Endothelial cell of umbilical vein (primary cell): ENCODE measurements around the gene POLE. TPM values are rescaled to one million over a fixed set of nuclear protein-coding genes. Genes with fewer than 3 reads are reported as not detected.

Source experiments
- BruUV-seq: library from RNA; stranded (reverse); fragments of 400-500 nt; replicated peaks from 2 replicates; lab custom pipeline; 2021; lab: Mats Ljungman, UMichigan
- CTCF ChIA-PET: fragments of 300-600, 350-600 bp; sonication (Branson Sonifier 250); formaldehyde crosslinking; loops from one replicate; lab custom pipeline; 2021; ENCODE audit warnings: antibody characterized with exemption, inconsistent platforms; lab: Charles Lee
- POLR2A ChIA-PET: fragments of 300-600, 350-600 bp; sonication (Branson Sonifier 250); formaldehyde crosslinking; loops from one replicate; lab custom pipeline; 2021; ENCODE audit warnings: antibody characterized with exemption, inconsistent platforms; lab: Charles Lee
- DNase-seq: peaks from one replicate; pipeline ENCODE4 v3.0.0-alpha.2; 2011; ENCODE audit warnings: low read depth, low spot score
- FAIRE-seq: peaks from 2 replicates; lab custom pipeline; 2011; peaks lifted over from hg19 to GRCh38; lab: Jason Lieb, UNC
- H2AFZ ChIP-seq: 2 replicates; pipeline ENCODE4 v1.6.0; 2012; ENCODE audit warnings: low read depth, low read length, control low read depth, inconsistent platforms
- H3K27ac ChIP-seq: 2 replicates; pipeline ENCODE4 v1.5.1; 2011; ENCODE audit warnings: low read depth, mild to moderate bottlenecking, control low read depth, low read length, moderate library complexity; ENCODE audit not compliant: insufficient read depth
- H3K27me3 ChIP-seq, 2 experiments: 2 replicates each; pipeline versions ENCODE4 v1.6.0 to v1.6.1; 2011; ENCODE audit warnings: low read length in 2 of 2, mixed read lengths in 1 of 2; ENCODE audit not compliant: control insufficient read depth in 2 of 2, insufficient read depth in 2 of 2
- H3K36me3 ChIP-seq, 2 experiments: 2 replicates in 1 of 2; 3 replicates in 1 of 2; pipeline ENCODE4 v1.5.1; 2011; ENCODE audit warnings: low read length in 2 of 2, mild to moderate bottlenecking in 1 of 2, moderate library complexity in 1 of 2; ENCODE audit not compliant: control insufficient read depth in 2 of 2, insufficient read depth in 2 of 2; ENCODE audit errors: extremely low read depth in 1 of 2
- H3K4me1 ChIP-seq: 3 replicates; pipeline ENCODE4 v1.5.1; 2011; ENCODE audit warnings: mild to moderate bottlenecking, low read length; ENCODE audit not compliant: control insufficient read depth, insufficient read depth; ENCODE audit errors: extremely low read depth
- H3K4me2 ChIP-seq: 2 replicates; pipeline ENCODE4 v1.6.1; 2011; ENCODE audit warnings: low read length, control low read depth, mixed read lengths; ENCODE audit not compliant: insufficient read depth
- H3K4me3 ChIP-seq, 3 experiments: fragments of 200-600 bp in 1 of 3; sonication (generic), shearing (Covaris generic) in 1 of 3; replicated peaks in 1 of 3; 2 replicates each; pipeline ENCODE4 v1.5.1; 2011 to 2016; ENCODE audit warnings: control low read depth in 3 of 3, low read length in 3 of 3, mild to moderate bottlenecking in 2 of 3, inconsistent platforms in 1 of 3, low read depth in 1 of 3, moderate library complexity in 1 of 3; ENCODE audit not compliant: insufficient read depth in 1 of 3
- H3K79me2 ChIP-seq: 2 replicates; pipeline ENCODE4 v1.6.0; 2012; ENCODE audit warnings: low read length, inconsistent platforms; ENCODE audit not compliant: control insufficient read depth, insufficient read depth
- H3K9ac ChIP-seq: replicated peaks from 2 replicates; pipeline ENCODE3; 2011; ENCODE audit warnings: low read length, control low read depth; ENCODE audit not compliant: insufficient read depth; ENCODE audit errors: extremely low read depth
- H3K9me1 ChIP-seq: replicated peaks from 3 replicates; pipeline ENCODE4 v1.6.0; 2011; ENCODE audit warnings: mild to moderate bottlenecking, low read length; ENCODE audit not compliant: control insufficient read depth, insufficient read depth; ENCODE audit errors: extremely low read depth
- H3K9me3 ChIP-seq: replicated peaks from 2 replicates; pipeline ENCODE4 v1.5.1; 2012; ENCODE audit warnings: low read length, inconsistent platforms; ENCODE audit not compliant: control insufficient read depth, insufficient read depth
- H4K20me1 ChIP-seq: replicated peaks from 2 replicates; pipeline ENCODE3; 2011; ENCODE audit warnings: mild to moderate bottlenecking, low read length; ENCODE audit not compliant: control insufficient read depth, insufficient read depth; ENCODE audit errors: extremely low read depth
- EZH2 ChIP-seq: IDR thresholded peaks from 2 replicates; pipeline ENCODE4 v1.6.1; 2012; ENCODE audit warnings: borderline replicate concordance, low read depth, mild to moderate bottlenecking, moderate library complexity, low read length, inconsistent platforms; ENCODE audit not compliant: severe bottlenecking
- FOS ChIP-seq: IDR thresholded peaks from 2 replicates; pipeline ENCODE4 v1.6.1; 2011; ENCODE audit warnings: mild to moderate bottlenecking, low read length, moderate library complexity, borderline replicate concordance; ENCODE audit not compliant: insufficient read depth
- GATA2 ChIP-seq: IDR thresholded peaks from 2 replicates; pipeline ENCODE4 v1.7.0; 2011; ENCODE audit warnings: low read depth, mild to moderate bottlenecking, moderate library complexity, mixed read lengths, low read length; ENCODE audit not compliant: insufficient read length, insufficient read depth
- JUN ChIP-seq: IDR thresholded peaks from 2 replicates; pipeline ENCODE4 v1.6.1; 2011; ENCODE audit warnings: borderline replicate concordance, low read depth; ENCODE audit not compliant: insufficient read length, insufficient read depth
- MYC ChIP-seq: IDR thresholded peaks from one replicate; pipeline ENCODE4 v1.6.1; 2011; ENCODE audit warnings: mild to moderate bottlenecking, low read depth, low read length
- POLR2A ChIP-seq: IDR thresholded peaks from 2 replicates; pipeline ENCODE4 v1.6.1; 2012; ENCODE audit warnings: low read depth, mild to moderate bottlenecking, control low read depth, low read length
- POLR2AphosphoS5 ChIP-seq: IDR thresholded peaks from 2 replicates; pipeline ENCODE4 v1.6.1; 2012; ENCODE audit warnings: low read depth, mild to moderate bottlenecking, control low read depth, low read length, moderate library complexity; ENCODE audit not compliant: insufficient read depth
- dilution Hi-C: fragments of 300-500 bp; cut with MboI; formaldehyde crosslinking; loops from one replicate; pipeline ENCODE4 v1.15.0; 2019; ENCODE audit warnings: low sequenced_read_pairs; ENCODE audit not compliant: extremely low pct_ligation_motif_present
- intact Hi-C: fragments of 100-400 bp; cut with micrococcal nuclease; formaldehyde crosslinking; loops from one replicate; pipeline ENCODE4 v1.10.0; 2022
- polyA plus RNA-seq, 4 experiments: library from polyadenylated mRNA; depleted of rRNA in 3 of 4; stranded (reverse) in 3 of 4; unstranded in 1 of 4; fragments of >200 nt; gene quantifications; 2 replicates each; pipeline versions ENCODE4 v1.2.1 to v1.2.3, GENCODE V29; 2011 to 2012; ENCODE audit warnings: missing spikeins in 1 of 4
- total RNA-seq: library from RNA; stranded (reverse); gene quantifications from 2 replicates; pipeline ENCODE4 v1.2.3, GENCODE V29; 2021
- TF ChIP-seq, protein P1 (sequence below), 2 donors: IDR thresholded peaks; 1 replicate in 1 of 2; 2 replicates in 1 of 2; pipeline ENCODE4 v1.5.1; 2011; ENCODE audit warnings: low read length in 2 of 2, mild to moderate bottlenecking in 2 of 2, moderate library complexity in 2 of 2, control low read depth in 1 of 2, inconsistent platforms in 1 of 2, low read depth in 1 of 2; ENCODE audit not compliant: insufficient read depth in 1 of 2; ENCODE audit errors: extremely low read depth in 1 of 2
- TF ChIP-seq, protein P2 (sequence below): IDR thresholded peaks from 2 replicates; pipeline ENCODE4 v1.6.1; 2011; ENCODE audit not compliant: insufficient read depth, insufficient read length

Gene POLE
- total and polyA plus RNA-seq, 2 donors (not counting 3 experiments of a cell fraction or from before 2014, with no cell fraction given), result 22.9 to 82.7 TPM

DNA sequence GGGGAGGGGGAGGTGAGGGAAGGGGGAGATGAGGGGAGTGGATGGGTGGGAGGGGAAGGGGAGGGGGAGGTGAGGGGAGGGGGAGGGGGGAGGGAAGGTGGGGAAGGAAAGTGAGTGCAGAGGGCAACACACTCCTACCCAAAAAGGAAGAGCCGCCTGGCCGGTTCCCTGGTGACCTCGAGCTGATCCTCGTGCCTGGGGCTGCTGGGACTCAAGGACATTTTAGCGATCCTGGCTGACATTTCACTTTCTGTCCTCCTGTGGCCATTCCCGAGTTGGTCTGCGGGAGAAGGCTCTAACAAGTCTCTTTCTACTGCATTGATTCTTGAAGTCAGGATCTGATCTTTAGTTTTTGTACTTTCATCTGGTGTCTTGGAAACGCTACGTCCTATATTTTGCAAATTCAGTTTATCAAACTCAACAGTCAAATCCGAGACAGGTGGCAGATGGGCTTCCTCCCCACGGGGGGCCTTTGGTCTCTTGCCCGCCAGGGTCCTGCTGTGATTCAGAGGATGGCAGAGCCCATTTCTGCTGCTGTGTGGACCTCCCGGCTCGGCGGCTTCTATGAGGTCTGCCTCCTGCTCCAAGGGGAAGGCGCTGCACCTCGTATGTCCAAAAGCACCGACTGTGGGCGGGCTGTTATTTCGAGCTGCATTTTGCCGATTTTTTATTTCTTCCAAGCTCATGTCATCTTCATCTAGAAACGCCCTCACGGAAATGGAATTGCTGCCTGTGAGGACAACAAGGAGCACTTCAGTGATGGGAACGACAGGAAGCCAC, 42.6 kb upstream of the POLE start:
- FAIRE-seq (no peak), DNase-seq (no peak)
- H3K9me3 ChIP-seq, result no peaks in the 10 kb centered on the region
- no TSS peak for BruUV-seq
- H3K79me2 ChIP-seq, result peaks cover 6% of the 10 kb centered on the region
- H3K4me2 ChIP-seq, result no peak overlapping the region
- intact Hi-C loops (no loop called here), dilution Hi-C loops (no loop called here)
- no peaks in the 10 kb centered on the region for H3K4me1 ChIP-seq
- no peaks in the 10 kb centered on the region for H3K9me1 ChIP-seq
- H3K4me3 ChIP-seq, result no peak overlapping the region
- ChIA-PET CTCF (no interaction called here), POLR2A (no interaction called here)
- H3K27me3 ChIP-seq, result no peaks in the 10 kb centered on the region
- H3K9ac ChIP-seq, result no peak overlapping the region
- no peak overlapping the region for H2AFZ ChIP-seq
- TF ChIP-seq FOS (no peak), POLR2AphosphoS5 (no peak), JUN (no peak), EZH2 (no peak), POLR2A (no peak), GATA2 (no peak), MYC (no peak)
- TF ChIP-seq, protein P1, sequence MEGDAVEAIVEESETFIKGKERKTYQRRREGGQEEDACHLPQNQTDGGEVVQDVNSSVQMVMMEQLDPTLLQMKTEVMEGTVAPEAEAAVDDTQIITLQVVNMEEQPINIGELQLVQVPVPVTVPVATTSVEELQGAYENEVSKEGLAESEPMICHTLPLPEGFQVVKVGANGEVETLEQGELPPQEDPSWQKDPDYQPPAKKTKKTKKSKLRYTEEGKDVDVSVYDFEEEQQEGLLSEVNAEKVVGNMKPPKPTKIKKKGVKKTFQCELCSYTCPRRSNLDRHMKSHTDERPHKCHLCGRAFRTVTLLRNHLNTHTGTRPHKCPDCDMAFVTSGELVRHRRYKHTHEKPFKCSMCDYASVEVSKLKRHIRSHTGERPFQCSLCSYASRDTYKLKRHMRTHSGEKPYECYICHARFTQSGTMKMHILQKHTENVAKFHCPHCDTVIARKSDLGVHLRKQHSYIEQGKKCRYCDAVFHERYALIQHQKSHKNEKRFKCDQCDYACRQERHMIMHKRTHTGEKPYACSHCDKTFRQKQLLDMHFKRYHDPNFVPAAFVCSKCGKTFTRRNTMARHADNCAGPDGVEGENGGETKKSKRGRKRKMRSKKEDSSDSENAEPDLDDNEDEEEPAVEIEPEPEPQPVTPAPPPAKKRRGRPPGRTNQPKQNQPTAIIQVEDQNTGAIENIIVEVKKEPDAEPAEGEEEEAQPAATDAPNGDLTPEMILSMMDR (IDR thresholded peaks at IDR 0.05; ENCODE audit: extremely low read depth in 1 of 2, insufficient read depth in 1 of 2, low read depth in 1 of 2, low read length in 2 of 2), result no peak
- TF ChIP-seq, protein P2, sequence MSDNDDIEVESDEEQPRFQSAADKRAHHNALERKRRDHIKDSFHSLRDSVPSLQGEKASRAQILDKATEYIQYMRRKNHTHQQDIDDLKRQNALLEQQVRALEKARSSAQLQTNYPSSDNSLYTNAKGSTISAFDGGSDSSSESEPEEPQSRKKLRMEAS, result no peak
- H3K36me3 ChIP-seq, result peaks cover 33 to 51% of the 10 kb centered on the region in 2 experiments
- H4K20me1 ChIP-seq, result no peaks in the 10 kb centered on the region
- H3K27ac ChIP-seq, result no peak overlapping the region
